Measurements from ENCODE around the gene DNASE1L3.
A peak's percentile ranks its signal among the peaks of the same experiment; 100 is the strongest.
"Not testable (repeated sequence)": the region's sequence is repeated elsewhere in the genome, so short reads cannot be mapped to it uniquely, and the experiment has no call there.

DNASE1L3 gene

GRCh38 chr3:58201451-58201850 is 9.3 kb downstream of the DNASE1L3 start:
- not testable (repeated sequence) for DNase-seq (ENCODE audit: low spot score)

- DNase-seq (ENCODE audit: low spot score): no peak
Observed at GRCh38 chr3:58200846-58201355, 9.9 kb downstream of the DNASE1L3 start.

GRCh38 chr3:58200121-58200709 is 10.6 kb downstream of the DNASE1L3 start:
- DNase-seq (ENCODE audit: low spot score): no peak

GRCh38 chr3:58198804-58199203 is 12.0 kb downstream of the DNASE1L3 start:
- DNase-seq (ENCODE audit: low spot score): no peak

- DNase-seq (ENCODE audit: low spot score): no peak
Observed at GRCh38 chr3:58198362-58198761, 12.4 kb downstream of the DNASE1L3 start.

- no peak for DNase-seq (ENCODE audit: low spot score)
Observed at GRCh38 chr3:58197588-58197987, 13.2 kb downstream of the DNASE1L3 start.

GRCh38 chr3:58193682-58194407 is 16.9 kb downstream of the DNASE1L3 start:
- DNase-seq (ENCODE audit: low spot score): no peak

GRCh38 chr3:58192069-58192468 is 18.7 kb downstream of the DNASE1L3 start:
- no peak for DNase-seq (ENCODE audit: low spot score)

- DNase-seq (ENCODE audit: low spot score): no peak
Observed at GRCh38 chr3:58191361-58191991, 19.3 kb downstream of the DNASE1L3 start.

GRCh38 chr3:58190882-58191281 is 19.9 kb downstream of the DNASE1L3 start:
- no peak for DNase-seq (ENCODE audit: low spot score)

- no peak for DNase-seq (ENCODE audit: low spot score)
Observed at GRCh38 chr3:58190291-58190690, 20.5 kb downstream of the DNASE1L3 start.

- no peak for DNase-seq (ENCODE audit: low spot score)
Observed at GRCh38 chr3:58189691-58190090, 21.1 kb downstream of the DNASE1L3 start.

- peak; percentile 22 for DNase-seq (ENCODE audit: low spot score)
Observed at GRCh38 chr3:58188921-58189451, 21.8 kb downstream of the DNASE1L3 start.

- DNase-seq (ENCODE audit: low spot score): no peak
Observed at GRCh38 chr3:58188173-58188564, 22.6 kb downstream of the DNASE1L3 start.

- no peak for DNase-seq (ENCODE audit: low spot score)
Observed at GRCh38 chr3:58184982-58185360, 25.8 kb downstream of the DNASE1L3 start.

GRCh38 chr3:58184309-58184981 is 26.3 kb downstream of the DNASE1L3 start:
- no peak for DNase-seq (ENCODE audit: low spot score)

- no peak for DNase-seq (ENCODE audit: low spot score)
Observed at GRCh38 chr3:58183891-58184290, 26.9 kb downstream of the DNASE1L3 start.

- DNase-seq (ENCODE audit: low spot score): no peak
Observed at GRCh38 chr3:58183221-58183620, 27.6 kb downstream of the DNASE1L3 start.

- no peak for DNase-seq (ENCODE audit: low spot score)
Observed at GRCh38 chr3:58180940-58181587, 29.7 kb downstream of the DNASE1L3 start.

- no peak for DNase-seq (ENCODE audit: low spot score)
Observed at GRCh38 chr3:58180099-58180880, 30.5 kb downstream of the DNASE1L3 start.

Measured in iPS-NIHi11 (cell line).